HG02571 (cell line): ENCODE results near the gene APOL2.
"Not testable (repeated sequence)": the region's sequence is repeated elsewhere in the genome, so short reads cannot be mapped to it uniquely, and the experiment has no call there.

ENCODE experiments used
- ATAC-seq: cut with Tn5 transposase; IDR thresholded peaks from one replicate; pipeline ENCODE4 v1.9.1; 2021; ENCODE audit warnings: mild to moderate bottlenecking, moderate library complexity; ENCODE audit not compliant: unreplicated experiment

The APOL2 gene

DNA sequence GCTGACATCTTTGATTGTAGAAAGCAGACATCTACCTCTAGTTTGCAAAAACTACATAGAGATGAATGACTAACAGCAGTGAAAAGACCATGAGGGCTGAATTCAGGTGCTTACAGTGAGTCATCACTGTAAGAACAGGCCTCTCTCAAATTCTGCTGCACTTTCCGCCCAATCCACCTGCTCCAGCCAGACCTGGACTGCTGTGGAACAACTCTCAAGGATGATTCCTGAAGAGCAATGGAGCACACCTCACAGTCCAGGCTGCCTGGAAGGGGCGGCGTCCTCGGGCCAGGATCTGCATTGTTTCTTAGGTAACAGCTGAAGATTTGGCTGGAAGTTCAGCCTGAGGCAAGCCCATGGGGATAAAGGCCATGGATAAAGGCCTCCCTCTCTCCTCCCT, 15.1 kb downstream of the APOL2 start:
- no peak for ATAC-seq

- no peak for ATAC-seq
Observed at GRCh38 chr22:36223504-36223903, 15.8 kb downstream of the APOL2 start.

- ATAC-seq, result no peak
Observed at GRCh38 chr22:36222887-36223450, 16.4 kb downstream of the APOL2 start.

DNA sequence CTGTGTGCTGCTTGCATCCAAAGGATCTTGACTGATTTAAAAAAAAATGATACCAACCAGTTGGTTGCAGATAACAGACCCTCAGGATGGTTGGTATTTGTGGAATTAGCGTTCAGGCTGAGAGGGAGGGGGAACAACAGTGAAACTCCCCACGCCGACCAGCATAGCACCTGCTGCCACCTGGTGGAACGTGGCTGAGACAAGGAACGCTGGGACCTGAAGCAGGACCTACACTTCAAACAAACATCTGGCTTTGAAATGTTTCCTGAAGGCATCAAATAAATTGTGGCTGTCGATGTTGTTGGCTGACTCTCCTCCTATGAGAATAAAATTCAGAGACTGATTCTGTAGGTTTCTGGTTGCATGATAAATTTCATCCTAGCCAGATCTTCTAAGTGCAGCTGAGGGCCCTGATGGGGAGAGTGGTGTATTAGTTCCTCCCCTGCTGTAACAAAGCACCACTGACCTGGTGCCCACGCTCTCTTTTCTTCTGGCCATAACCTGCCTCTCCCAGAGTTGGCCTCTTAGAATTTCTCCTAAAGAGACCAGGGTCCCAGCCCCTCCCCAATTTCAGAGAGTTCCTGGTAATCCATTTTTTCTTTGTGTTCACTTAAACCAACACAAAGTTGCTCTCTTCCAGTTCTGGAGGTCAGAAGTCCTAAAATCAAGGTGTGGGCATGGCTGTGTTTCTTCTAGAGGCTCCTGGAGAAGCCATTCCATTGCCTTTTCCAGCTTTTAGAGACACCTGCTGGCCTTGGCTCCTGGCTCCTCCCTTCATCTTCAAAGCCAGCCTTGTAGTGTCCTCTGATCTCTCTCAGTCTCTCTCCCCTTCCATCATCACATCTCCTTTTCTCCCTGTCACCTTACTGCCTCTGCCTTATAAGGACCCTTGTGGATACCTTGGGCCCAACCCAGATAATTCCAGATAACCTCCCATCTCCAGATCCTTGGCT, 17.3 kb downstream of the APOL2 start:
- ATAC-seq, result no peak

GRCh38 chr22:36220451-36220921, 18.8 kb downstream of the APOL2 start:
- no peak for ATAC-seq

DNA sequence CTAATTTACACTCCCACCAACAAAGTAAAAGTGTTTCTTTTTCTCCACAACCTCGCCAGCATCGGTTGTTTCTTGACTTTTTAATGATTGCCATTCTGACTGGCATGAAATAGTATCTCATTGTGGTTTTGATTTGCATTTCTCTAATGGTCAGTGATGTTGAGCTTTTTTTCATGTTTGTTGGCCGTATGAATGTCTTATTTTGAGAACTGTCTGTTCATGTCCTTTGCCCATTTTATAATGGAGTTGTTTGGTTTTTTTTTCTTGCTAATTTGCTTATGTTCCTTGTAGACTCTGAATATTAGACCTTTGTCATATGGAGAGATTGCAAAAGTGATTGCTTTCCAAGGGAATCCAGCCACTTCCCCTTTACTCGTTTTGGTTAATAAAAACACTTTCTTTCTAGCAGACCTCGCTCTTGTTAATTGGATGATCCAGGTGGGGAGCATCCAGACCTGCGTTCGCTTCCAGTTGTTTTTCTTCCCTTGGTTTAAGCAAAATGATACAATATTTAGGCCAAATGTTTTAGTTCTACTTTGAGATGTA, 20.6 kb downstream of the APOL2 start:
- no peak for ATAC-seq

GRCh38 chr22:36215981-36216380, 23.3 kb downstream of the APOL2 start:
- ATAC-seq, result no peak

DNA sequence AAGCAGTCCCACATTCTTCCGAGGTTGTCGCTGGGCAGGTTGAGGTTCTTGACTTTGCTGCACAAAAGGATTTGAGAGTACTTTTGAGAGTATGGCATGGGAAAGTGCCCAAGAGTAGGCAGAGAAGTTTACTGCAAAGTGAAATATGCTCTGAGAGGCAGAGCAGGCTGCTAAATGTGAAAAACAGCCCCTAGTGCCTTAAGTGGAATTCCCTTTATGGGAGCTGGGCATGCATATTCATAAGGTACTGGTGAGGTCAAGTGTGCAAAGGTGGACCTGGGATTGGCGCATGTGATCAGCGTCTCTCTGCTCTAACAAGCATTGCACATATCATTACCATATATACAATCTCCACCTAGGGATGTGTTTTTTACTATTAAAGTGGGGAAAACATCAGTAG, 25.7 kb downstream of the APOL2 start:
- no peak for ATAC-seq

- ATAC-seq, result no peak
Observed at GRCh38 chr22:36212901-36213300, 26.4 kb downstream of the APOL2 start.

- no peak for ATAC-seq
Observed at GRCh38 chr22:36211237-36211861, 28.0 kb downstream of the APOL2 start.

- ATAC-seq, result no peak
Observed at GRCh38 chr22:36210224-36210623, 29.1 kb downstream of the APOL2 start.

- ATAC-seq, result not testable (repeated sequence)
Observed at GRCh38 chr22:36209488-36209908, 29.8 kb downstream of the APOL2 start.

GRCh38 chr22:36208914-36209313, 30.4 kb downstream of the APOL2 start:
- ATAC-seq, result no peak

DNA sequence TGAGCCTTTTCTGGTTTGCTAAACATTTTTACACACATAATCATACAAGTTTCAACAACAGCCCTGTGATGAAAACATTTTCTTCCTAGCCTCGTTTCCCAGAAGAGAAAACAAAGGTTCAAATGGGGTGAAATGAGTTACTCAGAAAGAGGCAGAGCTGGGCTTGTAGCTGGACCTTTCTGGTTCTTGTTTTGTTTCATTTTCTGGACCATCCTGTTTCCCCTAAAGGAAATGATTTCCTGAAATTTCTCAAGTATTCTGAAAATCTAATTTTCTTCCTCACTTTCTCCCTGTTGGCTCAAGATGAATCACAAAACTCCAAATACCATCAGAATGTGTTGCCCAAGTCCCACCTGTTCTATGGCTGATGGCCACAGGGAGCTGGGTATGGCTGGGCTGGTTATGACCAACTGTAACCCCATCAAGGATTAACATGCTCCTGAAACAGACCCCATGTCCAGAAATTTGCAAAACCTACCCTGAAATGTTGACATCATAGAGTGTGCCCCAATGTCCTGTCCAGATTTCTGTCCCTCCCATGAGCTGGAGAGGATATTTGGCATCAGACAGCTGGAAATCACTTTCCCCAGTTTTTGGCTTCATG, 31.1 kb downstream of the APOL2 start:
- no peak for ATAC-seq

GRCh38 chr22:36206255-36206654, 33.1 kb downstream of the APOL2 start:
- ATAC-seq, result no peak

GRCh38 chr22:36205573-36205972, 33.8 kb downstream of the APOL2 start:
- not testable (repeated sequence) for ATAC-seq

GRCh38 chr22:36204632-36205015, 34.7 kb downstream of the APOL2 start:
- no peak for ATAC-seq

GRCh38 chr22:36204001-36204631, 35.2 kb downstream of the APOL2 start:
- ATAC-seq, result no peak

GRCh38 chr22:36203441-36203840, 35.9 kb downstream of the APOL2 start:
- not testable (repeated sequence) for ATAC-seq

DNA sequence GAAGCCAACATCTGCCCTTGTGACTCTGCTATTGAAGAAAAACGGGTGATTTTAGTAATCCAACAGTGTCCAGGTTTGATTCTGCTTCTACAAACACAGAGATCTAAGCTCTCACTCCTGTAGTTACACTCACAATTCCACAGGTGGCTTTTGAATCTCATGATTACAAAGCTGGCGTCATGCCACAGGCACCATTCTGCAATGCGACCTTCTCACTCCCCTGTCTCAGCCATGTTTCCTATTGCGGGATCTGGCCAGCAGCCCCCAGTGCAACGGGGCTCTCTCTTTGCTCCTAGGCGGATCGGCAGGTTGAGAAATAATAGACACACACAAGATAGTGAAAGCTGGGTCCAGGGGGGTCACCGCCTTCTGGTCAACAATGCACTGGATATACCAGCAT, 36.4 kb downstream of the APOL2 start:
- not testable (repeated sequence) for ATAC-seq
